GM15510 (cell line): Measurements from ENCODE around the gene DIS3L.
A peak's percentile ranks its signal among the peaks of the same experiment; 100 is the strongest.

Source experiments
- POLR2A ChIP-seq: IDR thresholded peaks from 3 replicates; pipeline ENCODE4 v1.6.1; 2011; ENCODE audit warnings: borderline replicate concordance; ENCODE audit not compliant: insufficient read length; ENCODE audit errors: extremely low read depth

The DIS3L gene

GRCh38 chr15:66292571-66293418 lies 573 bp upstream of the DIS3L start:
- no peak for TF ChIP-seq POLR2A

GRCh38 chr15:66294157-66294931 lies 976 bp downstream of the DIS3L start:
- peak; percentile 17 for TF ChIP-seq POLR2A

- TF ChIP-seq POLR2A = no peak
Measured at GRCh38 chr15:66294932-66295235, 1.5 kb downstream of the DIS3L start.

- no peak for TF ChIP-seq POLR2A
Measured at GRCh38 chr15:66296186-66296585, 2.8 kb downstream of the DIS3L start.

- TF ChIP-seq POLR2A = no peak
Measured at GRCh38 chr15:66298803-66299251, 5.5 kb downstream of the DIS3L start.

GRCh38 chr15:66302489-66303278 lies 9.3 kb downstream of the DIS3L start:
- no peak for TF ChIP-seq POLR2A

GRCh38 chr15:66306381-66306780 lies 13.0 kb downstream of the DIS3L start:
- no peak for TF ChIP-seq POLR2A

- TF ChIP-seq POLR2A = no peak
Measured at GRCh38 chr15:66308531-66308930, 15.2 kb downstream of the DIS3L start.

GRCh38 chr15:66309828-66310227 lies 16.5 kb downstream of the DIS3L start:
- TF ChIP-seq POLR2A = no peak

- TF ChIP-seq POLR2A = no peak
Measured at GRCh38 chr15:66310786-66311185, 17.4 kb downstream of the DIS3L start.

- TF ChIP-seq POLR2A = no peak
Measured at GRCh38 chr15:66312144-66312543, 18.8 kb downstream of the DIS3L start.

GRCh38 chr15:66323312-66323928 lies 30.1 kb downstream of the DIS3L start:
- no peak for TF ChIP-seq POLR2A

- no peak for TF ChIP-seq POLR2A
Measured at GRCh38 chr15:66326051-66326450, 32.7 kb downstream of the DIS3L start.

- TF ChIP-seq POLR2A = no peak
Measured at GRCh38 chr15:66327736-66328135, 34.4 kb downstream of the DIS3L start.

- no peak for TF ChIP-seq POLR2A
Measured at GRCh38 chr15:66328771-66329170, 35.4 kb downstream of the DIS3L start.
